Activated T-cell treated with anti-CD3 and anti-CD28 coated beads for 1 hour (primary cell): ENCODE data around the gene MYH13.

Experiments
- DNase-seq: peaks from one replicate; pipeline ENCODE4 v3.0.0-alpha.2; 2020; ENCODE audit warnings: low read depth

Gene MYH13

DNA sequence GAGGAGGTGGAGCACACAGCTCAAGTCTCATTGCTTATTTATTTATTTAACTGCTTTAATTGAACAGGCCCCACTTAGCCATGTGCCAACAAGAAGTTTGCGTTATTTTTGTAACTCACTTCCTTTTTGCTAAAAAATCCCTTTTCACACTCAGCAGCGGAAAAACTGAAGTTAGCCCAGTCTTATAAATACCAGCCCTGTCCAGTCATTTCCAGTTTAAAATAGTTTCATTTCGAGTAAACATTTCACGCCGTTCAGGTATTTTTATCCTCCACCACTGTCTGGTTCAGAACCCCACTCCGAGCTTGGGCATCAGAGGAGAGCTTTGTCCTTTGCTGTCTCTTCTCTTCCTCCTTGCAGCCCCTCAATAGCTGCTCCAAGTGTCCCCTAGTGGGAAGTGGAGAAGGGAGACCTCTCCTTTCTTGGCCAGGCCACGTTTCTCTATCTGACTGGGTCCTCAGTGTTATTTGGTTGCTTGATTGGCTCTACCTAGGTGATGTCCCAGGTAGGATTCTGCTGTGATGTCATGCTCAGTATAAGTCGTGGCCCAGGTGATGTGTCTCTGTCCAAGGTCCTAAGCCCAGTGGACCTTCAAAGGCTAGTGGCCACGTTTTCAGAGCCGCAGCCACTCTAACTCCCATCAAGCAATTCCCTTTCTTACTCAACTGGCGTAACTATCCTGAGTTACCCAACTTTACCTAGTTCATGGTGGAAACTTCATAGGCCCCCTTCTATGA is 121.4 kb downstream of the MYH13 start:
- no peak for DNase-seq
